Hematopoietic multipotent progenitor cell treated with erythropoietin and hydrocortisone succinate and interleukin-3 and kit ligand, for 17 days (in vitro differentiated cells): ENCODE measurements around the gene GNB1L.

Source experiments
- DNase-seq: peaks from one replicate; pipeline ENCODE4 v3.0.0-alpha.2; 2015; ENCODE audit warnings: low spot score

Gene GNB1L

GRCh38 chr22:19748991-19749664 is 105.5 kb downstream of the GNB1L start:
- DNase-seq = no peak

GRCh38 chr22:19748139-19748538 is 106.5 kb downstream of the GNB1L start:
- no peak for DNase-seq

DNA sequence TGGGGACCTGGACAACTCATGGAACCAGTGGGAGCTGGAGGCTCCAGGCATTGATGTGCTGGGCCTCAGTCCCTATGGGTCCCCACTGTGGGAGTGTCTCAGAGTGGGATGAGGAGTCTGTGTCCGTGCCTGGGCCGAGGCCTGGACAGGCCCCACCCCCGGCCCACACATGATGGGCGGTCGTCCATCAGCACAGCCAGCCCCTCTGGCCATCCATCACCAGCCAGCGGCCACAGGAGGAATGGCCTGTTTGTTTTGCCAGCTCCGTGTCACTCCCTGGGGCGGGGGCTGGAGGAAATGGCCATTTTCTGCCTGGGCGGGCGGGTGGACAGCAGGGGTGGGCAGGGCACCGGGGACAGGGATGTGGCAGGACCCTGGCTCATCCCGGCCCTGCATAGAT is 107.1 kb downstream of the GNB1L start:
- no peak for DNase-seq

- DNase-seq = no peak
Observed at GRCh38 chr22:19746726-19747125, 107.9 kb downstream of the GNB1L start.

GRCh38 chr22:19745155-19746101 is 109.2 kb downstream of the GNB1L start:
- no peak for DNase-seq

GRCh38 chr22:19744350-19745006 is 110.2 kb downstream of the GNB1L start:
- DNase-seq = no peak

- DNase-seq = no peak
Observed at GRCh38 chr22:19743651-19744050, 111.0 kb downstream of the GNB1L start.

DNA sequence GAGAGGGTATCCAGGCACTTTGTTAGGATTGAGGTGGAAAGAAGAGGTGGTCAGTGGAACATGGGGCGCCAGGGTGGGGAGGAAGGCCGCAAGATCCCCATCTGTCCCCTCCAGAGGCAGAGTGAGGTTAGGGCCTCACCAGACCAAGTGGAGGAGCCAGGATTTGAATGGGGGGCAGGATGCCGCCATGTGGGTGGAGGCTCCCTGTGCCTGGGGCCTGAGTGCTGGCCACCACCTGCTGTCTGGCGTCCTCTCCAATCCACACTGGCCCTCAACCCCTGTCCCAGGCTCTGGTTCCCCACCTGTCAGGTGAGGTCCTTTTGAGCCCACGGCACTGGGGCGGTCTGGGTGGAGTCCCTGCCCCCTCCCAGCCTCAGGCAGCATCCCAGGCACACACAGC is 111.6 kb downstream of the GNB1L start:
- DNase-seq = no peak

GRCh38 chr22:19742160-19743066 is 112.3 kb downstream of the GNB1L start:
- DNase-seq = no peak

DNA sequence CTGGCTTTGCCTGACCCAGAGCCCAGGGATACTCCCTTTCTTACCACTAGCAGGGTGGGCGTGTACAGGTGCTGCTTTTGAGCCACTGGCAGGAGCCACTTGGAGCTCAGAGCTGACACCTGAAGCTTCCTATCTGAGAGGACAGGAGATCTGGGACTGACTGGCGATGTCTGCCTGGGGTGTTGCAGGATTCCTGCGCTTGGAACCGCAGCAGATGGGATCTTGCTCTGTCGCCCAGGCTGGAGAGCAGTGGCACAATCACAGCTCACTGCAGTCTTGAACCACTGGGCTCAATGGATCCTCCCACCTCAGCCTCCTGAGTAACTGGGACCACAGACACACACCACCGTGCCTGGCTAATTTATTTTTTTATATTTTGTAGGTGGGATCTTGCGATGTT is 113.6 kb downstream of the GNB1L start:
- DNase-seq = no peak

GRCh38 chr22:19740586-19740985 is 114.1 kb downstream of the GNB1L start:
- no peak for DNase-seq

GRCh38 chr22:19739911-19740449 is 114.7 kb downstream of the GNB1L start:
- DNase-seq = no peak

DNA sequence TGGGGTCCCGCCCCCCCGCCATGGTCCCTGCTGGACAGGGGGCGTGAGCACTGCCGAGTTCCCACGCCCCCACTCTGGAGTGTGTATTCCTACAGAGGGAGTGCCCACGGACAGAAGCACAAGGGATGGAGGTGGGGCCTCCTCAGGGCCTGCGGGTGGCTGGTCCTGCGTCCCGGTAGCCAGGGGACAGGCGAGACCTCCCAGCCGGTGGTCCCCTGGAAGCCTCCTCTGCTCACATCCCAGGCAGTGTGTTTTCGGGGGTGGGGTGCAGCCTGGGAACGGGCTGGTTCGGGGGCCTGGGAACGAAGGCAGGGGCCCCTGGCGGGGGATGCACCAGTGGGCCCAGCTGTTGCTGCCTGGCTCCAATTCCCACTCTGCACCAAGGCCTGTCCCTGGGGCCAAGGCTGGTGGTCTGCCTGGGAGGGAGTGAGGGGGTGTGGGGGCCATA is 115.2 kb downstream of the GNB1L start:
- no peak for DNase-seq

GRCh38 chr22:19738664-19739447 is 115.8 kb downstream of the GNB1L start:
- DNase-seq = no peak

DNA sequence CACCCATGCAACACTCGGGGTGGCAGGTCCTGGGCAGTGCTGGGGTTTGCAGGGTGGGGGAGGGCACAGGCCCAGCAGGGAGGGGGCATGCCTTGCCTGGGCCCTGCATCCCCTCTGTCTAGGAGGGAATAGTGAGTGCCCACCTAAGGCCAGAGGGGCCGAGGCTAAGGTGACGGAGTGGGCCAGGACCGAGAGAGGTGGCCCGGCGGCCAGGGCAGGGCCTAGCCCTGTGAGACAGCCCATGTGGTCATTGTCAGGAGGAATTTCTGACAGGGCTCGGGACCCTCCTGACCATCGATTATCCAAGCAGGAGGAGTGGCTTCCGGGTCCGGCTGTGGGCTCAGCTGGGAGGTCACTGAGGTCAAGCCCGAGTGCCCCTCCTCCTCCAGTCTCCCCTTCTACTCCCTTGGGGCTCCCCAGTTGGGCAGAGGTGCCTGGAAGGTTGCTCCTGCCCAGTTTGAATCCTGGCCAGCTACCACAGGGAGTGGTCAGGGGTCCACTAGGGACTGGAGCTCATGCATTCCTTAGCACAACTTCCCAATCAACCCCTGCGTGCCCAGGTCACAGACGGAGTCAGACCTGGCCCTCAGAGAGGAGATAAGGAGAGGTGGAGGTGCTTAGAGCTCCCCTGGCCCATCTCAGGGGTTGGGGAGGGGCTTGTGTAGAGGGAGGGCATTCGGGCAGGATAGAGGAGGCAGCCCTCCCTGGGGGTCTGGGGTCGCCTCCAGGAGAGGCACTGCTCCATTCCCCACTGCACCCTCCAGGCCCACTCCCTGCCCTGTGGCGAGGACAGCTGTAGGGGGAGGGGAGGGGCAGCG is 116.6 kb downstream of the GNB1L start:
- DNase-seq = no peak

DNA sequence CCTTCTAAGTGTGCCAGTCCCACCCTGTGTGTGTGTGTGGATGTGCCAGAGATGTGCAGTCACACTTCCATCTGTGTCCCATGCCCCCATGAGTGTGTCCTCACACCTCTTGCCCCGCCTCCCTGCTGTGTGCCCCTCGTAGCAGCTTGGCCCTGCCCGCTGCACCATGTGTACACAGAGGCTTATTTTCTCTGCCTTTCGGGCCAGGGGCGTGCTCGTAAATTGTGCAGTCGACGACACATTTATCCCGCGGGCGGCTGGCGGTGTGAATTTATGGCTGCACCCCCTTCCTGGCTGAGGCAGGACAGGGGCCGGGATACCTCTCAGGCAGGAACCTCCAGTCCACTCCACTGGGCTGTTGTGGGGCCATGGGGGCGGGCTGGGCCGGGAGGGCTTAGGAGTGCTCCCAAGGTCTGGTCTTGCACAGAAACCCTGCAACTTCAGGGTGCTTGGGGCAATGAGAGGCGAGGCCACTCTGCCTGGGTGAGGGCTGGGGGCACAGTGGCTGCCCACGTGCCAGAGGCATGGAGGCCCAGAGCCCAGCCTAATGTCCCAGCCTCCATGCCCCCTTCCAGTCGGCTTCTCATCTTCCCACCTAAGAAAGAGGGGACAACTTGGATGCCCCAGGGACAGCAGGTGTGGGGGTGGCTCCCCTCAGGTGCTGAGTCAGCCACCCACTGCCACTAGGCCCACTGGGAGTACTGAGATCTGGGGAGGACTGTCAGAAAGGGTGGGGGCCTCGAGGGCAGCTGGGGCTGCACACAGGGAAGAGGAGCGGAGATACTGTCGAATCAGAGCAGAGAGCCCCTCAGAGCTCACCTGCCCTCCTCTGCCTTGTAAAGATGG is 118.8 kb downstream of the GNB1L start:
- DNase-seq = no peak

GRCh38 chr22:19734837-19735382 is 119.8 kb downstream of the GNB1L start:
- DNase-seq = no peak

- no peak for DNase-seq
Observed at GRCh38 chr22:19734163-19734562, 120.5 kb downstream of the GNB1L start.
